Neural progenitor cell (in vitro differentiated cells): ENCODE results near the gene EZR.

ENCODE experiments used
- EZH2 ChIP-seq: fragments of 200-600 bp; sonication (generic); IDR thresholded peaks from 2 replicates; pipeline ENCODE4 v1.6.1; 2017; ENCODE audit warnings: antibody characterized with exemption, mild to moderate bottlenecking, moderate library complexity
- EZH2phosphoT487 ChIP-seq: fragments of 200-600 bp; sonication (generic); IDR thresholded peaks from 2 replicates; pipeline ENCODE4 v1.6.1; 2017; ENCODE audit warnings: antibody characterized with exemption
- TF ChIP-seq, protein P1 (sequence below): fragments of 200-600 bp; sonication (generic); IDR thresholded peaks from 2 replicates; pipeline ENCODE4 v1.5.1; 2017; ENCODE audit warnings: antibody characterized with exemption, mild to moderate bottlenecking

DNA sequence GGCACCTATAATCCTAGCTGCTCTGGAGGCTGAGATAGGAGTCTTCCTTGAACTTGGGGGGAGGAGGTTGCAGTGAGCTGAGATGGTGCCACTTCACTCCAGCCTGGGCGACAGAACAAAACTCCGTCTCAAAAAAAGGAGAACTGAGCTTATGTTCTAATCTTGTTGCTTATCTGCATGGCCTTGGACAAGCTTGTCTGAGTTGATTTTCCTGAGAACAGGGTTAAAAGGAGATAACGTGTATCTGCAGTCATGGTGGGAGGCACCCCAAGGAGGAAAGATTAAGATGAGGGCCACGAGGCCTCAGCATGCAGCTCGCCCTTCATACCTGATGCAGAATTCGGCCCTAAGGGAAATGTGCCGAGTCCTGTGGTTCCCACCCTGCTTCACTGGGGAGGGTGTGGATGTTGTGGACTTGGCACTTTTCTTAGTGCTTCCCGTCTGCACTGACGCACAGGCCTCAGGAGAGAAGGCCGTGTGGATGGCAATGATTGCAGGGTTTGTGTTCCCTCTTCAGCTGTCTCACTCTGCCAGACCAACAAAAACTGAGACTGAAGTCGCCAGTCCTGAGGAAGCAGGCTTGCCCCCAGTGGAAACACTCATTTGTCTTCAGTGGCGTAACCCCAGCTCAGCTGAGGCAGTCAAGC is 56.3 kb downstream of the EZR start:
- TF ChIP-seq, protein P1, sequence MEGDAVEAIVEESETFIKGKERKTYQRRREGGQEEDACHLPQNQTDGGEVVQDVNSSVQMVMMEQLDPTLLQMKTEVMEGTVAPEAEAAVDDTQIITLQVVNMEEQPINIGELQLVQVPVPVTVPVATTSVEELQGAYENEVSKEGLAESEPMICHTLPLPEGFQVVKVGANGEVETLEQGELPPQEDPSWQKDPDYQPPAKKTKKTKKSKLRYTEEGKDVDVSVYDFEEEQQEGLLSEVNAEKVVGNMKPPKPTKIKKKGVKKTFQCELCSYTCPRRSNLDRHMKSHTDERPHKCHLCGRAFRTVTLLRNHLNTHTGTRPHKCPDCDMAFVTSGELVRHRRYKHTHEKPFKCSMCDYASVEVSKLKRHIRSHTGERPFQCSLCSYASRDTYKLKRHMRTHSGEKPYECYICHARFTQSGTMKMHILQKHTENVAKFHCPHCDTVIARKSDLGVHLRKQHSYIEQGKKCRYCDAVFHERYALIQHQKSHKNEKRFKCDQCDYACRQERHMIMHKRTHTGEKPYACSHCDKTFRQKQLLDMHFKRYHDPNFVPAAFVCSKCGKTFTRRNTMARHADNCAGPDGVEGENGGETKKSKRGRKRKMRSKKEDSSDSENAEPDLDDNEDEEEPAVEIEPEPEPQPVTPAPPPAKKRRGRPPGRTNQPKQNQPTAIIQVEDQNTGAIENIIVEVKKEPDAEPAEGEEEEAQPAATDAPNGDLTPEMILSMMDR: no peak
- TF ChIP-seq EZH2 (no peak), EZH2phosphoT487 (no peak)
